Heart left ventricle (tissue), 13 donors: ENCODE measurements around the gene IFI16.

Source experiments
- POLR2A ChIP-seq, 2 donors: fragments of 450-650 bp; IDR thresholded peaks; one replicate each; pipeline ENCODE4 v1.6.1; 2017; ENCODE audit warnings: antibody characterized with exemption in 2 of 2, mild to moderate bottlenecking in 2 of 2, moderate library complexity in 2 of 2
- TF ChIP-seq, protein P1 (sequence below), 12 donors: fragments of 200-600 bp; sonication (generic) in 4 of 12; IDR thresholded peaks; one replicate each; pipeline versions ENCODE4 v1.5.0 to v1.8.0; 2018 to 2022; ENCODE audit warnings: antibody characterized with exemption in 12 of 12, mild to moderate bottlenecking in 5 of 12
- donor health status: ischemic (EF 13 %, LVEDD 7.1; RV severe dilation, severe dysfunction).
- donor health status: DM: no; HTN: yes; CAD: no.
- donor health status: DM: no; HTN: no; CAD: no.
- donor health status: ischemic (EF 25% LVEDD 6.9; RV normal size, moderate dysfunction).
- donor health status: ischemic (EF 25% LVEDD 5.7; RV mildly dilated, moderate dysfunction).
- donor health status: ischemic (EF 35%, LVEDD 5.7; RV mildly dilated, moderate dysfunction).
- donor health status: nonischemic (EF 11% LVEDD 7.7; RV severe dilation, severe dysfunction).
- donor health status: DM: yes; HTN: yes; CAD: no.
- donor health status: PGD.
- donor health status: ischemic (EF 29% LVEDD 5.4; RV normal size, mild dysfunction).
- donor health status: nonischemic (EF 23%, LVEDD 6.1; RV moderate dilation, normal function).

DNA sequence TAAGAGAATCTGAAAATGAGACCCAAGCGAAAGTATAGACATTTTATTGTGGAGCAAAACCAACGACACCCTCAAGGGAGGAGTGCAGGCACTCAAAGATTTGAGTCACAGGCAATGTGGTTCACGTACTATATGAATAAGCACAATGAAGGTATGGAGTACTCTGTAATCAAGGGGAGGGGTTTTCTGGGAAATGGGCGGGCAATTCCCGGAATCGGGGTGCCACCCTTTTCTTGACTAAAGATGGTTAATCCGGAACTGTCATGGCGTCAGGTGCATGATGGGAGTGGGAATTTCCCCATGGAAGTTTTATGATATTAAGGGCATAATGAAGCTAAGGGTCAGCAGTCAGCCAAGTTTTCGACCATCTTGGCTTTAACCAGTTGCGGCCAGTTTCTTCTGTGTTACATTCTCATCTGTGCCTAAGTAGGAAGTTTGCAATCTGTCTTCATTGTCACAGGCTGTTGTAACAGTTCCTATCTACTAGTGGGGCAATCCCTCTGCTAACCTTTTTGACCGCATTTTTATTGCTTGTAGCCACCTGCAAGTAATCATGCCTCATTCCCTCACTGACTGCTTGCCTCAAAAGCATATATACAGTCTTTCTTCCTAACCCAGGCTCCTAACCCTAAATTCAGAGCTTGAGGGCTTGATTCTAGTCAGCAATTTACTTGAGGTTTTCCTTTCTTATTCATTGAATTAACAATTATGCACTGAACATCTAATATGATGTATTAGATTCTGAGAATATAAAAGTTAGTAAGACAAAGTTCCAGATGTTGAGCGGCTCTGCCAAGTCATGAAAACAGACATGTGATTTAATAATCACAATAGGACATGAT is 67.6 kb downstream of the IFI16 start:
- TF ChIP-seq, protein P1, sequence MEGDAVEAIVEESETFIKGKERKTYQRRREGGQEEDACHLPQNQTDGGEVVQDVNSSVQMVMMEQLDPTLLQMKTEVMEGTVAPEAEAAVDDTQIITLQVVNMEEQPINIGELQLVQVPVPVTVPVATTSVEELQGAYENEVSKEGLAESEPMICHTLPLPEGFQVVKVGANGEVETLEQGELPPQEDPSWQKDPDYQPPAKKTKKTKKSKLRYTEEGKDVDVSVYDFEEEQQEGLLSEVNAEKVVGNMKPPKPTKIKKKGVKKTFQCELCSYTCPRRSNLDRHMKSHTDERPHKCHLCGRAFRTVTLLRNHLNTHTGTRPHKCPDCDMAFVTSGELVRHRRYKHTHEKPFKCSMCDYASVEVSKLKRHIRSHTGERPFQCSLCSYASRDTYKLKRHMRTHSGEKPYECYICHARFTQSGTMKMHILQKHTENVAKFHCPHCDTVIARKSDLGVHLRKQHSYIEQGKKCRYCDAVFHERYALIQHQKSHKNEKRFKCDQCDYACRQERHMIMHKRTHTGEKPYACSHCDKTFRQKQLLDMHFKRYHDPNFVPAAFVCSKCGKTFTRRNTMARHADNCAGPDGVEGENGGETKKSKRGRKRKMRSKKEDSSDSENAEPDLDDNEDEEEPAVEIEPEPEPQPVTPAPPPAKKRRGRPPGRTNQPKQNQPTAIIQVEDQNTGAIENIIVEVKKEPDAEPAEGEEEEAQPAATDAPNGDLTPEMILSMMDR (IDR thresholded peaks at IDR 0.05) = no peak
- TF ChIP-seq POLR2A (IDR thresholded peaks at IDR 0.05) = no peak
